CD4-positive, alpha-beta T cell treated with Interleukin-1 beta for 1 hour (primary cell): Measurements from ENCODE around the gene ST14.
"Not testable (repeated sequence)": the region's sequence is repeated elsewhere in the genome, so short reads cannot be mapped to it uniquely, and the experiment has no call there.

ENCODE experiments used
- DNase-seq, 2 donors: peaks; one replicate each; pipeline ENCODE4 v3.0.0-alpha.2; 2020 to 2022

ST14 gene

DNA sequence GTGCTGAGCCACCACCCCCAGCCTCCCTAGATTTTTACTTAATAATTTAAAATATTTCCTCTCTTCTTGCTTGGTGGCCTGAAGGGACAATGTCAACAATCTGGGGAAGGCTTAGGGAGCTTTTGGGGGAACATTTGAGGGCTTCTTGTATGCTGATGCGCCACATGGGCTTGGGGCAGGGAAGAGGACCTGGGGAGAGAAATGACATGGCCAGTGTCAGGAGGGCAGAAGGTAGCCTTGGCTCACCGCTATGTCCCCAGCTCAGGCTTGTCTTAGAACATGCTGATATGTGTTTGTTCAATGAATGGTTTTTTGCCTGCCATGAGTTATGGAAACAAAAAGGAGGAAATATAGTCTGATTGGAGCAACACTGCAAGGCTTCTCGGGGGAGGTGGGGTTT, 51.6 kb downstream of the ST14 start:
- no peak for DNase-seq

DNA sequence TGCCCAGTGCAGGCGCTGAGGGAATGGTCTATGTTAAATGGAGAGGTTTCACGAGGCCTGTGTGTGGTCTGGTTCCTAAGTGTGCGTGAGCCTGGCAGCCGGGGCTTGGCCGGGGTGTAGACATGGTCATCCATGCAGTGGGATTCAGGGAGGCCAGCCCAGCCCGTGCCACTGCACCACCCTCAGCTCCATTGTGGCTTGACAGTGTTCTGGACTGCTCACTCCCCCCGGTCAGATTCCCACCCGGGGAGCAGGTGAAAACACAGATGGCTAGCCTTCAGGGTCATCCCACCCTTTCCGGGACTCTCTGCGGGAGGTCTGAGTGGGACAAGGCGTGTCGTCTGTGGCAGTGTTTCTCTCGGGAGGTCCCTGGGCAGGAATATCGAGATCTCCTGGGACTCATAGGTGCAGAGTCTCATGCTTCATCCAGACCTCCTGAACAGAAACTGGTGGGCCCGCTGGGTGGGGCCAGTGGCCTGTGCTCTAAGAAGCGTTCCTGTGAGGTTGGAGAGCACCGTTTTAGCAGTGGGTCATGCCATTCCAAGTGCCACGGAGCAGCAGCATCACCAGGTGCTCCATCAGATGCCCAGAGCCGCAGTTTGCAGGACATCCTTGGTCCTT, 52.3 kb downstream of the ST14 start:
- no peak for DNase-seq

DNA sequence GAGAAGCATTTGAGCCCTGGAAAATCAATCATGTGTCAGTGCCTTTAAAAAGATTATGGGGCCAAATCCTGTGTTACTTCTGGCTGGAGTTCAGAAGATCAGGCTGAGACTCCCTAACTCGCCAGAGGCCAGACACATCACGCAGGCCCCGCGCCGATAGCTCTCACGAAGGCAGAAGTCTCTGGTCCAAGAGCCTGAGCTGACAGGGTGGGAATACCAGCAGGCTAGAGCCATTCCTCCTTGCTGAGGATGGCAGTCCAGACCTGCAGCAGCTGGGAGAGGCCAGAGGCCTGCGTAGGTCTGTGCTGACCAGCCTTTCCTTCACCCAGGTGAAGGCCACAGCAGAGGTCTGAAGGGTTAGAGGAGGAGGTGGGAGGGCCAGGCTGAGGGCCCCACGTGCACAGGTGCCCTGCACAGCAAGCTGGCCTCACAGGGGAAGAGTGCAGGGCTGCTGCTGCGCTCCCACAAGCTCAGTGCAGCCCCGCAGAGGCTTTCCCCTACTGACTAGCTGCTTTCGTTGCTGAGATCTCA, 52.9 kb downstream of the ST14 start:
- DNase-seq, result no peak

DNA sequence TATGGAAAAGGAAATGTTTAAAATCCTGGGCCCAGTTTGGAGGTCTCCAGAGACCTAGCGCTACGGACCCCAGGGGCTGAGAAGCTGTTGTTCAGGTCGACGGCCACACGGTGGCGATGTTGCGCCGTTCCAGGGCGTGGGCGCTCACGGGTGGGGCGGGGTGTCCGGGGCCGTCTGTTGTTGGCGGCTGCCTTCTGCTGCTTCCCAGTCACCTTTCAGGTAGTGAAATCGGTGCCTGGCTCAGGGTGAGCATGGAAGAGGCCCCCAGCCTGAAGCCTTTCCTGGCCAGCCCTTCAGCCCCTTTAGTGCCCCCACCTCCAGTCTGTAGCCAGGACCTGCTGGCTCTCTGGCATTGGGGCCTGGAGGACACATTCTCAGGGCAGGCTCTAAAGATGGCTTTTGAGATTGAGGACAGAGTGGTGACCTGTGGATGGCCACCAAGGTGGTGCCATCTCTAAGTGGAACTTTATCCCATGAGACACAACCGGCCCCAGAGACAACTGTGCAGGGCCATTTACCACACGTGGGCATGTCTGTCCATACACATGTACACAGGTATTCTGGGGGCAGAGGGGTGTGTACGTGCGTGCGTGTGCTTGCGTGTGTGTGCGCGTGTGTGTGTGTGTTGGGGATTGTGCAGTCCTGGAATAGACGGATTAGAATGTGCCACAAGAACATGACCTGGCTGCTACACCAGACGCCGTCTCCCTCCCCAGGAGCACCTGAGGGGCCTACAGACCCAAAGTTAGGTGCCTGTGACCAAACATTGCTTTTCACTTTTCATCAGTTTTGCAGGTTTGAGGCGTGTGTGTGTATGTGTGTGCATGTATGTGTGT, 53.8 kb downstream of the ST14 start:
- DNase-seq, result peak; percentile 61 to 64

DNA sequence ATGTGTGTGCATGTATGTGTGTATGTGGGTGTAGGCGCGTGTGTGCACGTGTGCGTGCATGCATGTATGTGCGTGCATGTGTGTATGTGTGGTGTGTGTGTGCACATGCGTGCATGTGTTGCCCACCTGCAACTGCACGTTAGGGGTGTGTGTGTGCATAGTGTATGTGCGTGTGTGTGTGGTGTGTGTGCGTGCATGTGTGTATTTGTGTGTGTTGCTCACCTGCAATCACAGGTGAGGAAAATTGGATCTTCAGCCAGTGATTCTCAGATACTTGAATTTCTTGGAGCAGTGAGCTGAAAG, 54.3 kb downstream of the ST14 start:
- DNase-seq, result no peak

DNA sequence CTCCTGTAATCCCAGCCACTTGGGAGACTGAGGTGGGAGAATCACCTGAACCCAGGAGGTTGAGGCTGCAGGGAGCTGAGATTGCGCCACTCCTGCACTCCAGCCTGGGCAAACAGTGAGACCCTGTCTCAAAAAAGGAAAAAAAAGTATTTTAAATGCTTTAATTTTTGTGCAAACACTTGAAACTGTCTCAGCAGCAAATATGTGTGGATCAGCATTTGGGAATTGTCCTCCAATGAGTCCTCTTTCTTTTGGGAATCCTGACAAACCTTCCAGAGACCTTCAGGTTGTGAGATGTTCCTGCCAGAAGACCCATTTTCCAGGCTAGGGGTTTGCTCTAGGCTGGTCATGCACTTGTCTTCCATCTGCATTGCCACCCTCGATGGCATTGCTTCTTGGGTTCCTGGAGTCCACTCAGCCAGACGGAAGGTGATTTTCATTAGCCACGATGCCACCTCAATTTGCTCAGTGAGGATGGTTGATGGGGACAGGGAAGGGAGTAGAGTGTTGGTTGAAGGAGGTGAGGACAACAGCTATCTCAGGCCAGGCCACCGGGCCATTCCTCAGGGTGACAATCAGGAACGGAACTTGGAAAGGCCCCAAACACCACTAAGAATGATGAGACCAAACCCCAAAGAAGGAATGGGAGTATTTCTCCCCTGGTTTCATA, 55.4 kb downstream of the ST14 start:
- DNase-seq, result no peak

DNA sequence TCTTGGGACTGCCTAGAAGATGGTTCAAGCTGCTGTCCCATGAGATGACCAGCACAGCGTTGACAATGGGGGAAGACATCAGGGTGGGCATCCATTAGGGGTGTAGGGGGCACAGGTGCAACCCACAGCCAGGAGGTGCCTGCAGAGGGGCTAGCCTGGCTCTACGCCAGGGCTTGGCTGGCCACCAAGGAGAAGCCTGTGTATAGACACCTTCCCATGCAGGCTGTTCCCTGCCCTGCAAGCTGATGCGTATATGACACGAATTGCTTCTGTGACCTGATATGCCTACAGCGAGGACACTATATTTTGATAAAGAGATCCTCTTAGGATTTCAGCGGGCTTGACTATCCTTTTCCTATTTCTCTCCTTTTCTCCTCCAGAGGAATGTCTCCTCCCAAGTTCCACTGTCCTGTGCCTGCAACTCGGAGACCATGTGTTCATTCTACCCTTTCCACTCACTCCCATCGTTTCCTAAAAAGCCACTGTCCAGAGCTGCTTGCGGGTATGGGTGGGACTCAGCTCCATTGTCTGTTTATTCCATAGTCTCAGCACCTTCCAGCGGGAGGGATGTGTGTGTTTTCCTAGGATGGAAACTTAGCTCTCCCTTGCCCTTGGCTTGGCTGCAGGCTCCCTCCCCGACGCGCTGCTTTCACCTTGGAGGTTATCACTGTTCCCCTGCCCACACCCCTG, 56.1 kb downstream of the ST14 start:
- DNase-seq, result no peak

DNA sequence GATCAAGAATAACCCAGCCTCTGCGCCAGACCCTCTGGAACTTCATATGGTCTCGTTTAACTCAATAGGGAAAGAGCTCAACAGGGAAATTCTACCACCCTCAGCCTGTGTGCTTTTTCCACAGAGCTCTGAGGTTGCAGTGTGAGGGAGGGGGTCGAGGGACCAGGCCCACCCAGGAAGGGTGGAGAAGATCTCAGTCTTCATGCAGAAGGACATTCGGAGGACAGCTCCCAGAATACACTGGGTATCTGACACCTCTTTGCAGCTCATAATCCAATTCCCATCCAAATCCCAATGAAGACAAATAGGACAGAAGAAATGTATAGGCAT, 56.6 kb downstream of the ST14 start:
- no peak for DNase-seq

DNA sequence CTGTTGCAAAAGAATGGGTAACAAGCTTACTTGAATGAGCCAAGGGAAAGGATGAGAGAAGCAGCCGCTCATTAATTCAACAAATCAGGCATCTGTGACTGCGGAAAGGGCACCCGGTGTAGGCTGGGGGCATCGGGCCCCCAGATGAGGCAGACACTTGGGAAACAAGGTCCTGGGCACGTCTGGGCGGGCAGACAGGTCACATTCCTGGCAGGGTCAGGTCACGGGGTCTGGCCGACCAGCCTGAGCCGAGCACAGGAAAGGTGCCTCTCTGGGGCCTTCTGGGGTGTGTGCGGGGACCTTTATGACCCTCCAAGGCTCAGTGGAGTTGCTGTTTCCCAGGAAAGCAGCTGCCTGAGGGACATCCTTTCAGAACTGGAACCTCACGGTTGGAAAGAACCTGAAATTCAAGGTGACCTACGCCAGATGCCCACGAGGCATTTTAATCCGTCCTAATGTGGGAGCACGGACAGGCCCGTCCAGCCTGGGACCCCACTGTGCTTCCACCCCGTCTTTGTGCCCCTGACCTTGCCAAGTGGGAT, 57.1 kb downstream of the ST14 start:
- no peak for DNase-seq

DNA sequence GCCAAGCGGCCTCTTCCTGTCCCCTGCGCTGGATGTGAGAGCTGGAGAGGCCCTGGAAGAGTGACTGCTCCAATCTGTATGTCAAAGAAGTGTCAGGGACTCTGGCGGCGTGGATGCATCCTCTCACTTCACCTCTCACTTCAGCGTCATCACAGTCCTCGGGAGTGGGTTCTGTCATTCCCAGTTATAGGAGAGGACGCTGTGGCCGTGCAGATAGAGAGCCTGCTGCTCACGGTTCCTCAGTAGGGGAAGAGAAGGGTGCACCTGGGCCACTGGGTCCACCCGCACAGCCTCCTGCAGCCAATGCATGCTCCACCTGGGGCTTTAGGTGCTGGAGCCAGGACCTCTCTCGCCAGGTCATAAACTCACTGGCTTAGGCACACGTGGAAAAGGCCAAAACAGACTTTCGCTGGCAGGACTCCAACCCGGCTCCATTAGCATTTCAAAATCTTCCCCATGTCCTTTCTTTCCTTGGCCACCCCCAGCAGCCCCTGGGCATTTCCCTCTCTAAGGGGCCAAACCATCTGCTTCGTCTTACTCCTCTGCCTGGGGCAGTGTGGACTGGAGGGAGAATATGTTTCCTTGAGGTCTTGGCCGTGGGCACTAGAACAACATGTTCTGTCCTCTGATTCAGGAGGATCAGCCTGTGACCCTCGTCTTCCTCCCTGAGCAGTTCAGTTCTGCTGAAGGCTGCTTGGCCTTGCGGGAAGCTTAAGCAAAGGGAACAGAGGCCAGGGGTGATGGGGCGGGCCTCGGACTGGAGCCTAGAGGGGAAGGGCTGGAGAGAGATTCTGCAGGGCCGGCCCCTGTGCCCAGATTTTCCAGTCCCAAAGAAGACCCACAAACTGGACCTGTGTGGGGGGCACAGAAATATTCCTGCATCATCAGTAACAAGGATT, 57.8 kb downstream of the ST14 start:
- DNase-seq, result no peak

DNA sequence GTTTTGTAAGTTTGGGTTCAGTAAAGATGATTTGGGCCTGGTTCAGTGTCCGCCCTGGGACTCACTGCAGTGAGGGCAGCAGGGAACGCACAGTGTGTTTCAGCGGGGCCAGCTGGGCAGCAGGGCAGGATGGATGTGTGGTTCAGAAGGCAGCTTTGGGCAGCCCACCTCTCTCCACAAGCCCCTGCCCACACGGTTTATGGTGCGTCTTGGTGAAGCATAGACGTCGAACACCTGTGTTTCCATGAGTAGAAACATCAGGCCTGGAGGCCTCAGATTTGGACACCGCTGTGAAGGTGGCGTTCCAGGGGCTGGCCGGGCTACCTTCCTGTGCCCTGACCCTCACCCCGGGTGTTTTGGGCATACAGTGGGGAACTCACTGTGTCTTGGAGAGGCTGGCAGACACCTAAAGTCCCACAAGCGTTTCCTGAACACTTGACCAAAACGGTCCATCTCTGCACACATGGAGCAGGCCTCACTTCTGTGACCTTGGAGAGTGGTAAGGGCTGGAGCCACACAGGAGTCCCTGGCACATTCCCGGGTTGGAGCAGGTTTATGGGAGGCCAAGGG, 59.0 kb downstream of the ST14 start:
- DNase-seq, result no peak

DNA sequence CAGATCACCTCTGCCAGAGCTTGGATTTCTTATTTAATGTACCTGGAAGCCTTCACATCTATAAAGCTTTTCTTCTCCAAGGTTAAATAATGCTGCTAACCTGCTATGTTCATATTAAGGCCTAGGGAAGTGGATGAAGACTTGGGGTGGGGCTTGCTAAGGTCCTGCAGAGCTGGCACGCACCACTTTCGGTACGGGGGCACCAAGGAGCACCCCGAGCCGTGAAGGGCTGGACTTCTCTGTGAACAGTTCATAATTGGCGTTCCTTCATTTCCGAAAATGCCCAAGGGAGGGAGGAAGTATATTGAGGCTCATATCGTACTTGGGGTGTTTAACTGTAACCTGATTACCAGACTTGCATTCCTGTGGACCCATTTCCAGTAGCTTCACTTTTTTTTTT, 59.6 kb downstream of the ST14 start:
- no peak for DNase-seq

DNA sequence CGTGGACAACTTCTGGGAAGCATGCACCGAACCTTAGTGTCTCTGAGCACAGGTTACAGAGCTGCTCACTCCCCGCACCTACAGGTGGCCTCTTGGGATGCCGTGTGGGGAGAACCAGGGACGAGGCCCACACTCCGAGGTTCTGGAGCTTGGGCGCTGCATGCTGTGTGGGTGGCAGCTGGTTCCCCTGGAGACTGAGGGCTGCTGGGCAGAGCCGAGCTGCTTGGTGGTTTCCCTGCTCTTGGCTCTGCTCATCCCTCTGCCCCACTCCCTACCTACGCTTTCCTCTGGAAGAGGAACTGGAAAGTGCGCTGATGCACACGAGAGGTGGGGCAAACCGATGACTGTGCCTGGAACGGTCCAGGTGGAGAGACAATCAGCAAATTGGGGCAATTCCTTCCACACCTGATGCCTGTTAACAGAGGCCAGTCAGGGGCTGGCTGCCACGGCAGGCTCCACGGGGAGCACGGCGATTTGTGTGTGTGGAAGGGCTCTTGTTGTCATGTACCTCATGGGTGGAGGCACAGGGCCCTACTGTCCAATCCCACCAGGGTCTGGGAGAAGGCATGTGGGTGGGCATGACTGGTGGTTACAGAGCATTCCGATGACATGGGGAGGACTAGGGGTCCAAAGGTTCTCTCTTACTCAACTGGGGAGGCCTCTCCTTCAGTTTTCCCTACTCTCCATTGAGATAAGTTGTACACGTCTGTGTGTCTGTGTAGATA, 60.9 kb downstream of the ST14 start:
- no peak for DNase-seq

DNA sequence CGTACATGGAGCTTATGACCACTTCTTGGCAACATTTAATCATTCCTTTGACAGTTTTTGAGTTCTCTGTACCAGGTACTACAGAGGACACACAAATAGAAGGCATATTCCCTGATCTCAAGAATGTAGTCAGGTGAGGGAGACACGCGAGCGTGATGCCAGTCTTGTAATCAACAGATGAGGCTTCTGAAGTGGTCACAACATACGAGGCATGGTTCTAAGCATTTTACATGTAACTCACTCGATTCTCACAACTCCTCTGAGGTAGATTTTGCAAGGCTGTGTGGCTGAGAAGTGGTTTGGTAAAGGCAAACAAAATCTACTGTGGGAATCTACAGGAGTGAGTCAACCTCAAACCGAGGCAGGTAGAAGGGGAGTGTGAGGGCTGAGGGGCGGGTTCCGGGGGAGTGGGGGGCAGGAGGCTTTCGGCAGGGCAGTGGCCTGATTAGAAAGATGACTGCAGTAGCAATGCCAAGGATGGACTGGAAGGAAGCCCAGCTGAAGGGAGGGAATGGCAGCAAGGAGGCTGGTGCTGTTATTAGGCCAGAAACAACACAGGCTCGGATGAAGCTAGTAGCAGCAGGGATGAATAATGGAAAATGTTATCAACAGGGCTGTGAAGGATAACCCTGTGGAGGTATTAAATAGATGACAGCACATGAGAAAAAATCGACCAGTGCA, 63.8 kb downstream of the ST14 start:
- no peak for DNase-seq

DNA sequence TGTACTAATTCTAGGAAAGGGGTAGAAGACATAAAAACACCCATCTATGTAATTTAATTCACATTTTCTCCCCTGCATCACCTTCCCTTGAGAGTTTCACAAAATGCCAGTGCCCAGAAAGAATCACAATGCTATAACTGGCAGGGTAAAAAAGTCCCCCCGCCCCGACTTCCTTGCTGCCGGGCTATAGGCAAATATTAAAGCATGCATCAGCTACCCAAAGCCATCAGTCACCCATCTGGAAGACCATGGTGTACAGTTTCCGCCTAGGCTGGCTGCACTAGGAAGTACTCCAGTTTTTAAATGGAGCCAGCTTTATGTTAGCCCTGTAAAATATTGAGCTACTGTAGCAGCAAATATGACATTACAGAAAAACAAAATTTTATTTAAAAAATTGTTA, 67.8 kb downstream of the ST14 start:
- no peak for DNase-seq

DNA sequence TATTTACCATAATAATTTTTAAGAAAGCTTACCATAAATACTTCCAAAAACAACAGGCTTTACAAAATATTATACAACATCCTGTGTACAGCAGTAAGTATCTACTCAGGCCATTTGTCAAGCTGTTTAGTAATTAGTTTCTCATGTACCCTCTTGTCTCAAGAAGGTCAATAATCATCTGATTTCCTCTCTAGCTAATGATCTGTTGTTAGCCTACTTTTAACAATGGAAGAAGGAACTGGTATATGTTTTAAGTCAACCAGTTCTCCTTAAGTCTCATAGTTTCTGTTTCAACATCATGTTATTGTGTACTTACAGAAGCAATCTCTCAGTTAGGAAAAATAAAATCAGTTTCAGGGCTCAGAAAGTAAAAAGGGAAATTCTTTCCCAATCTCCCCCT, 73.9 kb downstream of the ST14 start:
- DNase-seq, result not testable (repeated sequence)

DNA sequence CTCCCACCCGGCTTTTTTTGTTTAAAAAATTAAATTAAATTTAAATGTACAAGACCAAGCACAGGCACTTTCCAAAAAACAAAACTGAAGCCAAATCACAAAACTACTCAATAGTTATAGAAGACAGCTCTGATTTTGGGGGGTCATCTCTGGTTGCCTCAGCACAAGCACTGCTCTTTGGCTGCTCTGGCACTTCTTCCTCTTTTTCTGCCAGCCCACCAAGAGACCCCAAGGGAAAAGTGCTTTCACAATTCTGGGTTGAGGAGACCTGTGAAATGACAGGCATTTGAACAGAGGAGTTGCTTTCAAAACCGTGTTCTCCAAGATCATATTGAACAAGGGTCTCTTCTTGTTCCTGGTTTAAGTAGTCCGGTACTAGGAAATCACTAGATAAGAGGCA, 74.3 kb downstream of the ST14 start:
- DNase-seq, result not testable (repeated sequence)

DNA sequence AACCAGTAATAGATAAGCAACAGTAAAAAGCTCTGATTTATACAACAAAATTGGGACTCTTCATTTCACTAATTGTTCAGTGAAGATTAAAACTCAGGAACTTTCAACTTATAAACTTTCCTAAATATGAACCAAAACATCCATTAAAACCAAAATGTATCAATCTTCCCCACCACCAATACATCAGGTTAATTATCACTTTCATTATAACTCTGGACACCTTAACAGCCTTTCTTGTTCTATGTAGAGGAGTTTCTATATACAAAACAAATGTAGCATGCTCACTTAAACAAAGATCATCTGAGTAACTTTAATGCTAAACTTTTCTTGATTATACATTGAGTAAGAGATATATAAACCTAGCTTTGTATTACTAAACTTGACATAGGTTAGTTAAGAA, 74.7 kb downstream of the ST14 start:
- no peak for DNase-seq

DNA sequence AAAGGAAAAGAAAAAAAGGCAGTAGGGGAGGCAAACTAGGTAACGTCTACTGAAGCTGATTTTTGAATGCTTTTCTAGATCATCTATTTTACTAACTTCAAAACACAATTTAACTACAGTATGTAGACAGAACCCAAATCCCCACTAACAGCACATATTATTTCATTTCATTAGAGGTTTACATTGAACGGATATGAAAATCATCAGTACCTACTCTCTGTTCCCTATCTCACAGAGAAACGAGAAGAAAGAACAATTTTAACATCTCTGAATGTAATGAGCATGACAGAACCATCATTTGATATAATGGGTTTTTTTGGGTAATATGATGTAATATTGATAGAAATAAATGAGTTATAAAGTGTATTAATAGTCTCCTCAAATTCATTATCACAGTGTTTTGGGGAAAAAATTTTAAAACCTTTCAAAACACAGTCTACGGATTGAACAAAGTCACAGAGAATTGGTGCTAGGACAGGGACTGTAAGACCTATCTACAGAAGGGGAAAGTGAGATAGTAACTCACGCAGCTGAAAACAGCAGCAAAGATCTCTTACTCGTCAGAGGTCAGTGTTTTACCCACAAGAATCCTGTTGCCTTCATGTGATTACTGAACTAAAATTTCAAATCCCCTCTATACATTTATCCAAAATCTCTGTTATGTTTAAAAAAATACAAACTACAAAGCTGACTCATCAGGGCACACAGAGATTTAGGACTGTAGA, 77.9 kb downstream of the ST14 start:
- no peak for DNase-seq

DNA sequence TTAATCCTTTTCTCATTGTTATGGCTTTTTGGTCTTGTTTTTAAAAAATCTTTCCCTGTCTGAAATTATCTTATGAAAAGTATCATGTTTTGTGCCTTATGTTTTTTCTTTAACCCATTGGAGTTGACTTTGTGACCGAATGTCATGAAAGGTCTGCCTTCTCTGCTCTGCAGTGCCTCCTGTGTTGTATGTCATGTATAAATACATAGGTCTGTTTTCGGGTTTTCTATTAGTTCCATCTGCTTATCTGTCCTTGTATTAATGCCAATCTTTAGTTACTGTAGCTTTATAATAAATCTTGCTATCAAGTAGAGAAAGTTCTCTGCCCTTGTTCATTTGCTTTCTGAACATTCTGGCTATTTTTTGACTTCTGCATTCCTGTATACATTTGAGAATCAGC, 82.1 kb downstream of the ST14 start:
- DNase-seq, result no peak
